Endodermal cell (in vitro differentiated cells): ENCODE measurements around the gene CDK7. TPM values are rescaled to one million over a fixed set of nuclear protein-coding genes. Genes with fewer than 3 reads are reported as not detected.
A peak's percentile ranks its signal among the peaks of the same experiment; 100 is the strongest.

Experiments used
- DNase-seq: peaks from one replicate; pipeline ENCODE4 v3.0.0-alpha.2; 2017
- H3K27ac ChIP-seq: 2 replicates; pipeline ENCODE4 v1.5.1; 2013; ENCODE audit warnings: mild to moderate bottlenecking, low read depth, low read length, moderate library complexity
- H3K27me3 ChIP-seq: 2 replicates; pipeline ENCODE4 v1.6.1; 2013; ENCODE audit warnings: mild to moderate bottlenecking, low read length, moderate library complexity; ENCODE audit not compliant: insufficient read depth, control insufficient read depth, poor library complexity, severe bottlenecking
- H3K36me3 ChIP-seq: 2 replicates; pipeline ENCODE4 v1.7.0; 2013; ENCODE audit warnings: mild to moderate bottlenecking, low read length, moderate library complexity; ENCODE audit not compliant: control insufficient read depth, insufficient read depth
- H3K4me1 ChIP-seq: one replicate; pipeline ENCODE4 v1.7.0; 2013; ENCODE audit warnings: low read length; ENCODE audit not compliant: control insufficient read depth, insufficient read depth
- H3K4me3 ChIP-seq: 2 replicates; pipeline ENCODE4 v1.5.1; 2013; ENCODE audit warnings: mild to moderate bottlenecking, low read length, moderate library complexity
- H3K9ac ChIP-seq: 2 replicates; pipeline ENCODE4 v1.6.1; 2013; ENCODE audit warnings: mild to moderate bottlenecking, low read length, moderate library complexity; ENCODE audit not compliant: poor library complexity, severe bottlenecking; ENCODE audit errors: extremely low read depth
- H3K9me3 ChIP-seq: 2 replicates; pipeline ENCODE4 v1.6.1; 2013; ENCODE audit warnings: mild to moderate bottlenecking, low read length, moderate library complexity; ENCODE audit not compliant: control insufficient read depth
- H3K27ac Mint-ChIP-seq: 2 replicates; pipeline ENCODE4 v1.8.0; 2020; ENCODE audit warnings: mixed read lengths
- H3K27me3 Mint-ChIP-seq: 2 replicates; pipeline ENCODE4 v1.8.0; 2021; ENCODE audit warnings: mild to moderate bottlenecking, mixed read lengths; ENCODE audit not compliant: insufficient read depth
- H3K36me3 Mint-ChIP-seq: 2 replicates; pipeline ENCODE4 v1.8.0; 2020; ENCODE audit warnings: low read depth, mixed read lengths
- H3K4me1 Mint-ChIP-seq: 2 replicates; pipeline ENCODE4 v1.8.0; 2020; ENCODE audit warnings: mixed read lengths
- H3K4me3 Mint-ChIP-seq: 2 replicates; pipeline ENCODE4 v1.8.0; 2020; ENCODE audit warnings: mild to moderate bottlenecking, moderate library complexity, mixed read lengths
- H3K9me3 Mint-ChIP-seq: 2 replicates; pipeline ENCODE4 v1.8.0; 2020; ENCODE audit warnings: mild to moderate bottlenecking, mixed read lengths
- WGBS, 2 experiments: methylation state at CpG; one replicate each; pipeline versions ENCODE4 v1.1.5 to v1.1.7; 2013; ENCODE audit warnings: missing lambda C conversion rate in 2 of 2, mixed read lengths in 1 of 2; ENCODE audit not compliant: insufficient coverage in 1 of 2, insufficient read length in 1 of 2; 5-methylcytosine and 5-hydroxymethylcytosine counted together
- total RNA-seq, 2 donors: library from RNA; stranded (reverse); fragmentation: NEBNext Ultra II Directional in 1 of 2; extraction: Animal tissue kit (Norgen Biotek cat#: 25700) in 1 of 2; gene quantifications; 2 replicates in 1 of 2; 3 replicates in 1 of 2; pipeline ENCODE4 v1.2.1, GENCODE V29; 2021
- TF ChIP-seq, protein P1 (sequence below): fragments of 200-600 bp; sonication (generic); conservative IDR thresholded peaks from 2 replicates; pipeline ENCODE4 v1.5.0; 2021; ENCODE audit warnings: antibody characterized with exemption, mild to moderate bottlenecking

CDK7 gene
- total RNA-seq, 2 donors from 2014 or later, result 49.7 to 52.0 TPM

DNA sequence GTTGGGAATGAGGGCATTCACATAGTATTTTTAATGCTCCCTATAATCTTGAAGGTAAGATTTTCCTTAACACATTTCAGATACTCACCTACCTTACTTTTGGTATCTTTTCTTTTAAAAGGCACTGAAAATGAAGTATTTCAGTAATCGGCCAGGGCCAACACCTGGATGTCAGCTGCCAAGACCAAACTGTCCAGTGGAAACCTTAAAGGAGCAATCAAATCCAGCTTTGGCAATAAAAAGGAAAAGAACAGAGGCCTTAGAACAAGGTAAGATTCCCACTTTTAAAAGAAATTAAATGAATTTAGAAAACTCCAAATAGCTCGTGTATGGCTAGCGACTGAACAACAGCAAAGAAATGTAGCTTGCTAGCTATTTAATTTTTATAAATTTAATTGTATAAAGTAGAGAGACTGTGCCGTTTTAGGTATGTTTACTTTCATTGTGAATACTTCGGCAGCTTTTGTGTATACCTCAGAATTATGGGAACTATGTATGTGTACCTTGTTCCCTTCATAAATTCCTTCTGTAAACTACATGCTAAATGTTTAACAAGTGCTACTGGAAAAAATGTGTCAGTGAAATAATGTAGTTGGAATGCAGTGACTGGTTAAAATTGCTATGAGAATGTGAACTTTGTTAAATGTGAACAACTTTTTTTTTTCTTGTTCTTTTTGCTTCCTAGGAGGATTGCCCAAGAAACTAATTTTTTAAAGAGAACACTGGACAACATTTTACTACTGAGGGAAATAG is 41.9 kb downstream of the CDK7 start:
- DNase-seq, result no peak
- H3K36me3 Mint-ChIP-seq, result peaks cover 74% of the 10 kb centered on the region
- Histone ChIP-seq H3K27ac (no peak overlapping the region), H3K9ac (no peak overlapping the region), H3K4me1 (no peaks in the 10 kb centered on the region), H3K9me3 (no peaks in the 10 kb centered on the region), H3K27me3 (no peaks in the 10 kb centered on the region), H3K36me3 (peaks cover 82% of the 10 kb centered on the region), H3K4me3 (no peak overlapping the region)
- no peaks in the 10 kb centered on the region for H3K27me3 Mint-ChIP-seq
- H3K4me1 Mint-ChIP-seq, result no peaks in the 10 kb centered on the region
- no peak overlapping the region for H3K4me3 Mint-ChIP-seq
- no peak overlapping the region for H3K27ac Mint-ChIP-seq
- no peaks in the 10 kb centered on the region for H3K9me3 Mint-ChIP-seq
- WGBS, 2 experiments, result 98% methylated on average over 5 of the region's 5 CpGs
- TF ChIP-seq, protein P1, sequence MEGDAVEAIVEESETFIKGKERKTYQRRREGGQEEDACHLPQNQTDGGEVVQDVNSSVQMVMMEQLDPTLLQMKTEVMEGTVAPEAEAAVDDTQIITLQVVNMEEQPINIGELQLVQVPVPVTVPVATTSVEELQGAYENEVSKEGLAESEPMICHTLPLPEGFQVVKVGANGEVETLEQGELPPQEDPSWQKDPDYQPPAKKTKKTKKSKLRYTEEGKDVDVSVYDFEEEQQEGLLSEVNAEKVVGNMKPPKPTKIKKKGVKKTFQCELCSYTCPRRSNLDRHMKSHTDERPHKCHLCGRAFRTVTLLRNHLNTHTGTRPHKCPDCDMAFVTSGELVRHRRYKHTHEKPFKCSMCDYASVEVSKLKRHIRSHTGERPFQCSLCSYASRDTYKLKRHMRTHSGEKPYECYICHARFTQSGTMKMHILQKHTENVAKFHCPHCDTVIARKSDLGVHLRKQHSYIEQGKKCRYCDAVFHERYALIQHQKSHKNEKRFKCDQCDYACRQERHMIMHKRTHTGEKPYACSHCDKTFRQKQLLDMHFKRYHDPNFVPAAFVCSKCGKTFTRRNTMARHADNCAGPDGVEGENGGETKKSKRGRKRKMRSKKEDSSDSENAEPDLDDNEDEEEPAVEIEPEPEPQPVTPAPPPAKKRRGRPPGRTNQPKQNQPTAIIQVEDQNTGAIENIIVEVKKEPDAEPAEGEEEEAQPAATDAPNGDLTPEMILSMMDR, result no peak

DNA sequence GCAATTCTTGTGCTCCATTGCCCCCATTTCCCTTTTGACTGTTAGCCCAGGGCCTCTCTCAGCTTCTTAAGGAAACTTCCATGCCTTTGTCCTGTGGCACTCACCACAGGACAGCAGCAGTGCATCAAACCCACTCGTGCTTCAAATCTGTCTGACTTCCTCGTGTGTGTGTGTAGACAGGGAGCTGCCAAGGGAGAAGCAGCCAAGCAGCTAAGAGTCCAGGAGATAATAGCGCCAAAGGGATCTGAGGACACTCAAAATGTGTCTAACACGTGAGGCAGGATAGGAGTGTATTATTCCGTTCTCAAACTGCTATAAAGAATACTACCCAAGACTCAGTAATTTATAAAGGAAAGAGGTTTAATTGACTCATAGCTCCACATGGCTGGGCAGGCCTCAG is 44.8 kb downstream of the CDK7 start:
- H3K27me3 ChIP-seq, result no peaks in the 10 kb centered on the region
- Mint-ChIP-seq H3K4me1 (no peaks in the 10 kb centered on the region), H3K9me3 (no peaks in the 10 kb centered on the region), H3K36me3 (peaks cover 61% of the 10 kb centered on the region), H3K4me3 (no peak overlapping the region), H3K27ac (peak overlapping the region; percentile 18), H3K27me3 (no peaks in the 10 kb centered on the region)
- H3K4me3 ChIP-seq, result no peak overlapping the region
- 90 to 100% methylated on average over 3 to 5 of the region's 5 CpGs for WGBS, 2 experiments
- H3K9ac ChIP-seq, result no peak overlapping the region
- no peaks in the 10 kb centered on the region for H3K9me3 ChIP-seq
- peaks cover 54% of the 10 kb centered on the region for H3K36me3 ChIP-seq
- DNase-seq, result no peak
- H3K27ac ChIP-seq, result no peak overlapping the region
- TF ChIP-seq, protein P1, result no peak
- no peaks in the 10 kb centered on the region for H3K4me1 ChIP-seq

DNA sequence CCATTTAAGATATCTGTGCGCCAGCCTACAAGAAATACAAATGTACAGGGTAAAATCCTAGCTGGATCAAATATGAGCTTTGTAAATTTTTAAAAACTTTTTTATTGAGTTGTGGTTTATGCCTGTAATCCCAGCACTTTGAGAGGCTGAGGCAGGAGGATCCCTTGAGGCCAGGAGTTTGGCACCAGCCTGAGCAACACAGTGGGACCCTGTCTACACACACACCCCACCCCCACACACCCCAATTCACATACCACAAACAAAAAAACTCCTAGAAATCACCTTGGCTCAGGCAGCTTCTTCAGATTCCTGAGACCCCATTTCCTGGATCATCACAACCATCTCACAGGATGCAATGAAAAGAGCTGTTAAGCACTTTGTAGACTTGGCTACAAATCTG is 46.4 kb downstream of the CDK7 start:
- Histone ChIP-seq H3K36me3 (peaks cover 38% of the 10 kb centered on the region), H3K4me3 (no peak overlapping the region), H3K27me3 (no peaks in the 10 kb centered on the region), H3K4me1 (no peaks in the 10 kb centered on the region), H3K27ac (no peak overlapping the region), H3K9me3 (no peaks in the 10 kb centered on the region), H3K9ac (no peak overlapping the region)
- H3K27me3 Mint-ChIP-seq, result no peaks in the 10 kb centered on the region
- H3K4me1 Mint-ChIP-seq, result peaks cover 7% of the 10 kb centered on the region
- no peak overlapping the region for H3K4me3 Mint-ChIP-seq
- WGBS, 2 experiments, result 96 to 100% methylated on average over 1 of the region's 1 CpG
- DNase-seq, result no peak
- H3K27ac Mint-ChIP-seq, result peak overlapping the region; percentile 61
- H3K9me3 Mint-ChIP-seq, result no peaks in the 10 kb centered on the region
- TF ChIP-seq, protein P1, result no peak
- peaks cover 51% of the 10 kb centered on the region for H3K36me3 Mint-ChIP-seq
